Forelimb muscle (tissue), 1 donor: Measurements from ENCODE around the gene SNX9. TPM values are rescaled to one million over a fixed set of nuclear protein-coding genes. Genes with fewer than 3 reads are reported as not detected.
"Not testable (repeated sequence)": the region's sequence is repeated elsewhere in the genome, so short reads cannot be mapped to it uniquely, and the experiment has no call there.

ENCODE experiments used
- DNase-seq: peaks from one replicate; pipeline ENCODE4 v3.0.0-alpha.2; 2013; ENCODE audit warnings: low read depth
- polyA plus RNA-seq: library from polyadenylated mRNA; unstranded; fragments of 120-200 nt; gene quantifications from one replicate; pipeline ENCODE4 v1.2.1, GENCODE V29; 2013; ENCODE audit not compliant: insufficient read length

Gene SNX9
- polyA plus RNA-seq, 1 donor = 19.8 TPM

GRCh38 chr6:157885211-157885788 is 62.3 kb downstream of the SNX9 start:
- DNase-seq = no peak

GRCh38 chr6:157885876-157886275 is 62.8 kb downstream of the SNX9 start:
- DNase-seq = no peak

- no peak for DNase-seq
Measured at GRCh38 chr6:157887892-157888291, 64.8 kb downstream of the SNX9 start.

- no peak for DNase-seq
Measured at GRCh38 chr6:157891544-157892362, 68.7 kb downstream of the SNX9 start.

- DNase-seq = no peak
Measured at GRCh38 chr6:157892363-157892877, 69.4 kb downstream of the SNX9 start.

GRCh38 chr6:157893238-157893637 is 70.2 kb downstream of the SNX9 start:
- no peak for DNase-seq

GRCh38 chr6:157895585-157895984 is 72.5 kb downstream of the SNX9 start:
- DNase-seq = no peak

- no peak for DNase-seq
Measured at GRCh38 chr6:157896932-157897331, 73.9 kb downstream of the SNX9 start.

- no peak for DNase-seq
Measured at GRCh38 chr6:157898169-157898568, 75.1 kb downstream of the SNX9 start.

GRCh38 chr6:157898640-157899039 is 75.6 kb downstream of the SNX9 start:
- DNase-seq = no peak

GRCh38 chr6:157900262-157900661 is 77.2 kb downstream of the SNX9 start:
- DNase-seq = not testable (repeated sequence)

GRCh38 chr6:157900751-157901150 is 77.7 kb downstream of the SNX9 start:
- not testable (repeated sequence) for DNase-seq

GRCh38 chr6:157904999-157905398 is 82.0 kb downstream of the SNX9 start:
- no peak for DNase-seq

GRCh38 chr6:157905590-157906342 is 82.7 kb downstream of the SNX9 start:
- no peak for DNase-seq

GRCh38 chr6:157906537-157907061 is 83.6 kb downstream of the SNX9 start:
- no peak for DNase-seq

- no peak for DNase-seq
Measured at GRCh38 chr6:157907651-157908050, 84.6 kb downstream of the SNX9 start.

GRCh38 chr6:157908369-157909281 is 85.6 kb downstream of the SNX9 start:
- no peak for DNase-seq

- DNase-seq = no peak
Measured at GRCh38 chr6:157909282-157909664, 86.2 kb downstream of the SNX9 start.

GRCh38 chr6:157911278-157911677 is 88.2 kb downstream of the SNX9 start:
- DNase-seq = no peak

GRCh38 chr6:157911786-157912185 is 88.7 kb downstream of the SNX9 start:
- no peak for DNase-seq

- DNase-seq = no peak
Measured at GRCh38 chr6:157912326-157912725, 89.3 kb downstream of the SNX9 start.
